HG02610 (cell line): Measurements from ENCODE around the gene AHNAK2.

Experiments
- ATAC-seq: cut with Tn5 transposase; IDR thresholded peaks from one replicate; pipeline ENCODE4 v1.9.1; 2021; ENCODE audit warnings: mild to moderate bottlenecking, moderate library complexity; ENCODE audit not compliant: unreplicated experiment

AHNAK2 gene

GRCh38 chr14:104940526-104941150, 37.5 kb downstream of the AHNAK2 start:
- ATAC-seq = no peak

- no peak for ATAC-seq
Measured at GRCh38 chr14:104939666-104940410, 38.3 kb downstream of the AHNAK2 start.

- ATAC-seq = no peak
Measured at GRCh38 chr14:104938960-104939359, 39.2 kb downstream of the AHNAK2 start.

- no peak for ATAC-seq
Measured at GRCh38 chr14:104938436-104938835, 39.7 kb downstream of the AHNAK2 start.

- ATAC-seq = no peak
Measured at GRCh38 chr14:104937694-104938365, 40.3 kb downstream of the AHNAK2 start.

- ATAC-seq = no peak
Measured at GRCh38 chr14:104937161-104937560, 41.0 kb downstream of the AHNAK2 start.

GRCh38 chr14:104936361-104937155, 41.6 kb downstream of the AHNAK2 start:
- ATAC-seq = no peak

GRCh38 chr14:104935955-104936354, 42.2 kb downstream of the AHNAK2 start:
- no peak for ATAC-seq

GRCh38 chr14:104935026-104935650, 43.0 kb downstream of the AHNAK2 start:
- no peak for ATAC-seq

- no peak for ATAC-seq
Measured at GRCh38 chr14:104933746-104934733, 44.1 kb downstream of the AHNAK2 start.

- ATAC-seq = peak; percentile 51
Measured at GRCh38 chr14:104932676-104933631, 45.2 kb downstream of the AHNAK2 start.

GRCh38 chr14:104931771-104932675, 46.2 kb downstream of the AHNAK2 start:
- no peak for ATAC-seq

GRCh38 chr14:104931304-104931770, 46.8 kb downstream of the AHNAK2 start:
- ATAC-seq = no peak

- ATAC-seq = no peak
Measured at GRCh38 chr14:104930526-104931303, 47.5 kb downstream of the AHNAK2 start.

GRCh38 chr14:104929268-104930230, 48.6 kb downstream of the AHNAK2 start:
- no peak for ATAC-seq
